ENCODE results near the gene KPNA6.

DNA sequence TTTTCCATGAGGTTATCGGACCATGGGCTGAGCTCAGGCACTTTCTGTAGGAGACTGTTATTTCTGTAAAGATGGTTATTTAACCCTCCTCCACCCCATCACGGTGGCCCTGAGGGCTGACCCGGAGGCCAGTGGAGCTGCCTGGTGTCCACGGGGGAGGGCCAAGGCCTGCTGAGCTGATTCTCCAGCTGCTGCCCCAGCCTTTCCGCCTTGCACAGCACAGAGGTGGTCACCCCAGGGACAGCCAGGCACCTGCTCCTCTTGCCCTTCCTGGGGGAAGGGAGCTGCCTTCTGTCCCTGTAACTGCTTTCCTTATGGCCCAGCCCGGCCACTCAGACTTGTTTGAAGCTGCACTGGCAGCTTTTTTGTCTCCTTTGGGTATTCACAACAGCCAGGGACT, 90.0 kb downstream of the KPNA6 start:
- TF ChIP-seq GATA2 (IDR thresholded peaks at IDR 0.05; ENCODE audit: low read depth, low read length) (no peak), GATA3 (IDR thresholded peaks at IDR 0.05; ENCODE audit: low read depth, low read length) (no peak)

All from SH-SY5Y (cell line).